ENCODE data around the gene PTGS1. TPM values are rescaled to one million over a fixed set of nuclear protein-coding genes. Genes with fewer than 3 reads are reported as not detected.

PTGS1 gene
- total and polyA plus RNA-seq, 4 donors = 0.84 to 5.3 (median 1.1) TPM

- Histone ChIP-seq H3K4me3 (ENCODE audit: low read depth in 1 of 3, low read length in 3 of 3) (no peak overlapping the region), H3K9me3 (ENCODE audit: control insufficient read depth in 4 of 4, low read length in 3 of 4) (no peaks in the 10 kb centered on the region), H3K4me1 (ENCODE audit: control insufficient read depth in 4 of 4, insufficient read depth in 4 of 4, low read length in 3 of 4) (no peaks in the 10 kb centered on the region), H3K27ac (ENCODE audit: low read depth in 1 of 2, low read length in 2 of 2) (no peak overlapping the region), H3K36me3 (ENCODE audit: control insufficient read depth in 4 of 4, insufficient read depth in 3 of 4, low read depth in 1 of 4, low read length in 3 of 4) (no peaks in the 10 kb centered on the region), H3K9ac (ENCODE audit: low read depth in 1 of 2, low read length in 2 of 2) (no peak overlapping the region), H3K27me3 (ENCODE audit: control insufficient read depth in 4 of 4, insufficient read depth in 4 of 4, low read length in 3 of 4) (no peaks in the 10 kb centered on the region)
- TF ChIP-seq MAX (IDR thresholded peaks at IDR 0.05) (no peak), EGR1 (IDR thresholded peaks at IDR 0.05; ENCODE audit: low read depth in 2 of 2) (no peak), TAF1 (conservative IDR thresholded peaks at IDR 0.05) (no peak), HNF4A (conservative IDR thresholded peaks at IDR 0.05) (no peak), CTCF (IDR thresholded peaks at IDR 0.05; ENCODE audit: low read depth, low read length, missing input control) (no peak), ZBTB33 (IDR thresholded peaks at IDR 0.05) (no peak), RXRA (IDR thresholded peaks at IDR 0.05) (no peak), NR2F2 (IDR thresholded peaks at IDR 0.05) (no peak), FOXA1 (IDR thresholded peaks at IDR 0.05) (no peak), SP1 (IDR thresholded peaks at IDR 0.05) (no peak), HNF4G (IDR thresholded peaks at IDR 0.05) (no peak)
- DNase-seq (ENCODE audit: low spot score) = no peak
- 62% methylated on average over 5 of the region's 5 CpGs for WGBS
These were observed 31.2 kb upstream of the PTGS1 start for GRCh38 chr9:122339579-122339978.

- H3K4me3 ChIP-seq (ENCODE audit: low read depth in 1 of 3, low read length in 3 of 3) = no peak overlapping the region
- no peaks in the 10 kb centered on the region for H3K9me3 ChIP-seq (ENCODE audit: control insufficient read depth in 4 of 4, low read length in 3 of 4)
- no peak overlapping the region for H3K27ac ChIP-seq (ENCODE audit: low read depth in 1 of 2, low read length in 2 of 2)
- H3K4me1 ChIP-seq (ENCODE audit: control insufficient read depth in 4 of 4, insufficient read depth in 4 of 4, low read length in 3 of 4) = no peaks in the 10 kb centered on the region
- H3K36me3 ChIP-seq (ENCODE audit: control insufficient read depth in 4 of 4, insufficient read depth in 3 of 4, low read depth in 1 of 4, low read length in 3 of 4) = no peaks in the 10 kb centered on the region
- TF ChIP-seq MAX (IDR thresholded peaks at IDR 0.05) (no peak), HNF4G (IDR thresholded peaks at IDR 0.05) (no peak), JUND (IDR thresholded peaks at IDR 0.05) (no peak), SP1 (IDR thresholded peaks at IDR 0.05) (no peak), YY1 (IDR thresholded peaks at IDR 0.05) (no peak), REST (IDR thresholded peaks at IDR 0.05) (no peak), TAF1 (conservative IDR thresholded peaks at IDR 0.05) (no peak), FOXA1 (IDR thresholded peaks at IDR 0.05) (no peak), GABPA (IDR thresholded peaks at IDR 0.05 in 1 of 2, conservative IDR thresholded peaks at IDR 0.05 in 1 of 2) (no peak), RAD21 (IDR thresholded peaks at IDR 0.05) (no peak), FOXA2 (IDR thresholded peaks at IDR 0.05) (no peak), ZBTB33 (IDR thresholded peaks at IDR 0.05) (no peak), CTCF (IDR thresholded peaks at IDR 0.05; ENCODE audit: low read depth, low read length, missing input control) (no peak), NR2F2 (IDR thresholded peaks at IDR 0.05) (no peak), ATF3 (IDR thresholded peaks at IDR 0.05) (no peak), EGR1 (IDR thresholded peaks at IDR 0.05; ENCODE audit: low read depth in 2 of 2) (no peak), HNF4A (conservative IDR thresholded peaks at IDR 0.05) (no peak), RXRA (IDR thresholded peaks at IDR 0.05) (no peak)
- no peak overlapping the region for H3K9ac ChIP-seq (ENCODE audit: low read depth in 1 of 2, low read length in 2 of 2)
- 77% methylated on average over 6 of the region's 6 CpGs for WGBS
- no peaks in the 10 kb centered on the region for H3K27me3 ChIP-seq (ENCODE audit: control insufficient read depth in 4 of 4, insufficient read depth in 4 of 4, low read length in 3 of 4)
- no peak for DNase-seq (ENCODE audit: low spot score)
These were observed 30.7 kb upstream of the PTGS1 start for GRCh38 chr9:122340161-122340560.
